Measurements from ENCODE around the gene ZNF740. TPM values are rescaled to one million over a fixed set of nuclear protein-coding genes. Genes with fewer than 3 reads are reported as not detected.
A peak's percentile ranks its signal among the peaks of the same experiment; 100 is the strongest.

ZNF740 gene
- total and polyA plus RNA-seq, 2 donors (not counting 1 experiment from before 2014, with no cell fraction given): 35.9 to 117 TPM

DNA sequence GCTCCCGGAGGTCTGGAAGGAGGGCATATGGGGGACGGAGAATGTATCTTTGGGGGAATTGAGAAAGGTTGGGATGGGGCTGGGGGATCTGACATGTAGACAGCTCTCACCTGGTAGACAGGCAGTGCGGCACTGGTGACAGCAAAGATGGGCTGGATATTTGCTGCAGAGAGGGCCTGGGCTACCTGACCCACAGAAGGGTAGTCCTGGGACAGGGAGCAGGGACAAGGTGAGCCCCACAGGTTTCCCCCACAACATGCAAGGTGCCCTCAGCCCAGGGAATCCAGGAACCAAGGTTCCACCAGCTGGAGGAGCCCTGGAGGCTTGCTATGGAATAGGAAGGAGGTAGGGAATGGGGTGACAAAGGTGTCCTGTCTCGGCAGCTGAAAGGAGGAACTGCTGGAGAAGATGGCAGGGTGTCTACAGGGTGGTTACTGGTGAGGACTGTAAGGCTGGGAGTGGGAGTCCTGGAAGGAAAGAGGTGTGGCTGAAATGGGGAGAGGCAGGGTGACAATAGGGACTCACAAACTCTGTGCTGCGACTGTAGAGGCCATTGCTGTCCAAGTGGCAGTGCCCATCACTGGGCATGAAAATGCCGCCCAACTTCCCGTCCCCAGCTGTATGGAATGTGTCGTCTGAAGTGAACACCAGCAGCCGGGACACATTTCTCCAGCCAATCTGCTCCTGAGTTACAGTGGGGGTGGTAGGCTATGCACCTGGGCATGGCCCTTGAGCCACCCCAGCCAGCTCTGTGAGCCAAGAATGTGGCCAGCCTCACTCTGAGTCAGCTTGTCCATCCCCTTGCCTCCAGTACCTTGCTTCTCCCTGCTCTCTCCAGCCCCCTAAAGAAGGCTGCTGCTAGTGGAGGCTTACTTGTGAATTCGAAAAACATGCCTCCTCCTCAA lies 15.2 kb downstream of the ZNF740 start:
- TF ChIP-seq, protein P1, sequence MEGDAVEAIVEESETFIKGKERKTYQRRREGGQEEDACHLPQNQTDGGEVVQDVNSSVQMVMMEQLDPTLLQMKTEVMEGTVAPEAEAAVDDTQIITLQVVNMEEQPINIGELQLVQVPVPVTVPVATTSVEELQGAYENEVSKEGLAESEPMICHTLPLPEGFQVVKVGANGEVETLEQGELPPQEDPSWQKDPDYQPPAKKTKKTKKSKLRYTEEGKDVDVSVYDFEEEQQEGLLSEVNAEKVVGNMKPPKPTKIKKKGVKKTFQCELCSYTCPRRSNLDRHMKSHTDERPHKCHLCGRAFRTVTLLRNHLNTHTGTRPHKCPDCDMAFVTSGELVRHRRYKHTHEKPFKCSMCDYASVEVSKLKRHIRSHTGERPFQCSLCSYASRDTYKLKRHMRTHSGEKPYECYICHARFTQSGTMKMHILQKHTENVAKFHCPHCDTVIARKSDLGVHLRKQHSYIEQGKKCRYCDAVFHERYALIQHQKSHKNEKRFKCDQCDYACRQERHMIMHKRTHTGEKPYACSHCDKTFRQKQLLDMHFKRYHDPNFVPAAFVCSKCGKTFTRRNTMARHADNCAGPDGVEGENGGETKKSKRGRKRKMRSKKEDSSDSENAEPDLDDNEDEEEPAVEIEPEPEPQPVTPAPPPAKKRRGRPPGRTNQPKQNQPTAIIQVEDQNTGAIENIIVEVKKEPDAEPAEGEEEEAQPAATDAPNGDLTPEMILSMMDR (IDR thresholded peaks at IDR 0.05): no peak
- TF ChIP-seq EZH2 (IDR thresholded peaks at IDR 0.05; ENCODE audit: borderline replicate concordance, insufficient read depth, low read depth, low read length, poor library complexity, severe bottlenecking): no peak
- Mint-ChIP-seq H3K27ac (peak overlapping the region; percentile 53), H3K4me3 (no peak overlapping the region), H3K27me3 (no peaks in the 10 kb centered on the region), H3K9me3 (ENCODE audit: insufficient read depth) (no peaks in the 10 kb centered on the region), H3K4me1 (peaks cover 38% of the 10 kb centered on the region)
- no peak for DNase-seq
- no peaks in the 10 kb centered on the region for H3K9me3 ChIP-seq (ENCODE audit: control extremely low read depth in 1 of 3, control insufficient read depth in 2 of 3, insufficient read depth in 1 of 3, low read length in 2 of 3)
- peaks cover 18% of the 10 kb centered on the region for H3K79me2 ChIP-seq (ENCODE audit: control insufficient read depth, insufficient read depth, low read length)
- peaks cover 33 to 39% of the 10 kb centered on the region in 2 donors for H3K4me1 ChIP-seq (ENCODE audit: control insufficient read depth in 2 of 2, insufficient read depth in 2 of 2, low read length in 2 of 2)
- ChIA-PET CTCF (interaction anchor here (0.7 to 15.7 kb wide), 10 partner anchors 8 to 130 kb away, joined by 3 to 201 read pairs (median 4); partner anchors contain the start of genes CSAD, ESPL1, ITGB7 and PFDN5), POLR2A (interaction anchor here (0.6 kb wide), 1 partner anchor 293 kb away, joined by 4 read pairs; no protein-coding TSS in a partner anchor)
- H3K27me3 ChIP-seq (replicated peaks in 1 of 4; ENCODE audit: control extremely low read depth in 1 of 4, control insufficient read depth in 3 of 4, insufficient read depth in 4 of 4, low read length in 3 of 4): no peaks in the 10 kb centered on the region
- intact Hi-C loops (cut with micrococcal nuclease): loop anchor here (5.0 kb wide), 1 partner anchor 128 kb away; no protein-coding TSS in a partner anchor
- ATAC-seq (ENCODE audit: low read depth): no peak
- H3K4me2 ChIP-seq (replicated peaks; ENCODE audit: low read depth, low read length, poor library complexity, severe bottlenecking): no peak overlapping the region
- H3K4me3 ChIP-seq (ENCODE audit: control extremely low read depth in 1 of 5, extremely low read depth in 1 of 5, insufficient read depth in 1 of 5, low read depth in 2 of 5, low read length in 4 of 5): no peak overlapping the region
- 95% methylated on average over 9 of the region's 10 CpGs for WGBS (ENCODE audit: insufficient coverage)
- peaks cover 4 to 87% of the 10 kb centered on the region in 2 experiments for H3K36me3 ChIP-seq (replicated peaks in 1 of 2; ENCODE audit: control extremely low read depth in 1 of 2, control insufficient read depth in 1 of 2, extremely low read depth in 1 of 2, insufficient read depth in 2 of 2, low read length in 1 of 2)
- H3K27ac ChIP-seq (ENCODE audit: low read length in 2 of 2): no peak overlapping the region
- H2AFZ ChIP-seq (ENCODE audit: insufficient read depth, low read depth, low read length, poor library complexity, severe bottlenecking): no peak overlapping the region
- H3K9ac ChIP-seq (ENCODE audit: low read length): no peak overlapping the region
- peaks cover 64% of the 10 kb centered on the region for H4K20me1 ChIP-seq (ENCODE audit: control insufficient read depth, insufficient read depth, low read length, poor library complexity, severe bottlenecking)

All from B cell (primary cell).